OCI-LY7 (cell line): ENCODE measurements around the gene TCF12.

ENCODE experiments used
- CTCF ChIP-seq: fragments of 200-600 bp; sonication (generic); conservative IDR thresholded peaks from 2 replicates; pipeline ENCODE4 v1.5.1; 2014; ENCODE audit warnings: mild to moderate bottlenecking, antibody characterized with exemption, low read length, moderate library complexity, mixed read lengths
- EZH2phosphoT487 ChIP-seq: fragments of 200-600 bp; sonication (generic); IDR thresholded peaks from 2 replicates; pipeline ENCODE4 v1.6.1; 2018; ENCODE audit warnings: low read depth, borderline replicate concordance, mild to moderate bottlenecking, mixed run types, antibody characterized with exemption, low read length, moderate library complexity, mixed read lengths

- TF ChIP-seq CTCF, result no peak
- TF ChIP-seq EZH2phosphoT487, result no peak
These were observed 21.9 kb downstream of the TCF12 start for GRCh38 chr15:56940388-56940787.
